HG03571 (cell line): ENCODE measurements around the gene PDGFD.

Source experiments
- ATAC-seq: cut with Tn5 transposase; IDR thresholded peaks from one replicate; pipeline ENCODE4 v1.9.1; 2021; ENCODE audit not compliant: unreplicated experiment

PDGFD gene

DNA sequence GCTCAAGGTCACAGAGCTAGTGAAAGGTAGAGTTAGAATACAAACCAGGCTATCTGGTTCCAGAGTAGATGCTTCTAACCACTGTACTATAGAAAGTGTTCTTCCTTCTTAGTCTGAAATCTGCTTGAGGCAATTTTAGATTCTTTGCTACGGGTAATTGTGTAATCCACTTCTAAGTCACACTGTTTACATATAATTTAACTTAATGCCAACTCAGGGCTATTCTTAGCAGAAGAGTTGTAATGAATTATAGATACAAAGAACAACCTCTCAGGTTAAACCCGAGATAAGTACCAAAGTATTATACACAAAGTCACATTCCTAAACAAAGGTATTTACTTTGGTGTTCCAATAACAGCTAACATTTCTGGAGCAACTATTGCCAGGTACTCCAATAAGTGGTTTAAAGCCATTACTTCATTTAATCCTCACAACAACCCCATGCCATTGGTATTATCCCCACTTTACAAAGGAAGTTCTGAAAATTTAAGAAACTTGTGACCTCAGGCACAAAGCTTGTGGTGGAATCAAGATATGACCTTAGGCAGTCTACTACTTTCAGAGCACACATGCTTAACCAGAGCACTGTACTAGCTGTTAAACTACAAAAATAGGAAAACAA, 158.6 kb downstream of the PDGFD start:
- no peak for ATAC-seq

DNA sequence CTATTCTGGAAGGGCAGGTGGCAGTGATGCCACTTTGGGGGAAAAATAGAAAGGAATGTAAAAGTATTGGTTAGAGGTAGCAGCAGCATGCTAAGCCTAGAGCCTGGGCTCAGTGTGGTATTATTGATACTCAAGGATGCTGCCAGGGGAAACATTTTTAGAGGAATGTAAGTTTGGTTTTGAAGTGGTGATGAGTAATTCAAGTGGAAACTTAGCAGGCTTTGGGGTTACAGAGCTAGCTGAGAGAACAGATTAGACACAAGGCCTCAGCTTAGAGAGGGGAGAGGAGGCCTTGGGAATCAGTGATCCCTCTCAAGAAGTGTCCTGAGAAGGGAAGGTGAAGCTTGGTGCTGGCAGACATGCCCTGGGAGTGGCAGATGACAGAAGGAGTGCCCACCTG, 160.5 kb downstream of the PDGFD start:
- no peak for ATAC-seq

DNA sequence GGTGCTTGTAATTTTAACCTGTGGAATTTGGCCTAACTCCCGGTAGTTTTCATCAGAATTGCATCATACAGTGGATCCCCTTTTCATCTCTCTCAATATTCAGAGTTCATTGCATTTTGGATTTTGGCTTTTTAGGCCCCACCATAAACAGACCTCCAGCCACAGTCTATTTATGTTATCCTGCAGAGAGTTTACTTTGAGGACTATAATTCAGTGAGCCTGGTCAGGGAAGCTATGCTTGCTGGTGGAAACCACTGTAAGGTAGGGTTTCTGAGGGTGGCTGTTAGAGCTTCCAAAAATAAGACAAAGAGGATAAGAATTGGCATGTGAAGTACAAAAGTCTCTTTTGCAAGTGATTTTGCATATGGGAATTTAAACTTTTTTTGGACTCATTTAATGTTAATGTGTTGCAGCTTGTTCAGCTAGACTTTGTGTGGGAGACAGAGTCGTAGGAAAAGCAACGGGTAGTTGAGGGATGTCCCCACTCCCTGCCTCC, 162.3 kb downstream of the PDGFD start:
- ATAC-seq, result no peak

DNA sequence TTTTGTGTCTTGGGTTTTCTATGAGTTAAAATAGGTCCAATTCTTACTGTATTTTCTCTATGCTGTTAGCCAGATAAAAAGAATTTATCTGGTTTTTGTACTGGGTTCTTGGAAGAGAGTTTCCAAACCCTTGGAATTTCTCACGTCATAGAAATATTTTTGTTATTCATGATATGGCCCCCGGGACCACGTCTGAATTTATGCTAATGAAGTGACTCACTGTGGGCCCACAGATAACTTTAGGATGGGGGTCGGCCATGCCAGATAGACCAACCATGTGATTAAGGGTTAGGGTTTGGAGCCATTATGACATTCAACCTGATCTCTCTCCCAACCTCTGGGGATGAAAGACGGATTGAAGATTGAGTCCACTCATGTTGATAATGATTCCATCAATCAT, 163.1 kb downstream of the PDGFD start:
- no peak for ATAC-seq

DNA sequence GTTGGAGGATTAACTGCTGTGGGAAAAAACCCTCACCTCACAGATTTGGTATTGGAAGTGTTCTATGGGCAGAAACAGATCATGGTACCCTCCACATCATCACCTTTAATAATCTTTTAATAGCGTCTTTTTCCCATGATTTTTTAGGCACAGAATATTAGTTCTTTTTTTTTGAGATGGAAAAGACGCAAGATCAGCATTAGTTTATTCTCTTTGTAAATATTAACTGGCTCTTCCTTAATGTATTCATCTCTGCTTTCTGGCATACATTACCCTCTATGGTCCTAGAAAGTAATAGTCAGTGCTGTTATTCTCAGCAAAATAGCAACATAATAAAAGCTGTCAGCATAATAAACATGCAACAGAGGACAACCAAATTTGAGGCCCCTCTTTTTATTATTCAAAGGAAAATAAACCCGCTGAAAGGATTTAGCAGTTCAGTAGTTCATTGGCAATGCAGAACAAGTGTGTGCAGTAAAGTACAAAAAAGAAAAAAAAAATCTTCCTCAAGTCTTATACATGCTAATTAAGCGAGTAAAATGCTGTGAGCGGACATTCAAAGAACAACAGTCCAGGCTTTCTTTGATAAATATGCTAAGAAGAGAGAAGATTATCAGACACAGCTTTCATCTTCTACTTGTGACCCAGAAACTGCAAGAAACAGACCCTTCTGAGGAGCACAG, 165.0 kb downstream of the PDGFD start:
- no peak for ATAC-seq

DNA sequence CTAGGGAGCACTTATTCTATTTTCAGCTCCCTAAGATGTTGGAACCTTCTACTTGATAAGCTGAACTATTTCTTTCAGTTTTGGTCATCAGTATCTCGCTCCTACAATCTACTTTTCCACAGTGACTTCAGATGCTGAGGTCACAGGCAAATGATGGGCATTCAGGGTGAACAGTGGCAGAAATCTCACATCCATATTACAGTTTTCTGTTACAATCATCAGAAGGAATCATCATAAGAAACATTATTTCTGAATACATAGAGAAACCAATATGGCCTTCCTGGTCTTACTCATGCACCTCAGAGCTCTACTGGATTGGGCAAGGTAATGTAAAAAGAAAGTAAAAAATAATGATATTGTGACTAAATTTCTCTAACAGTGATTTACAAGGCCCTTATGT, 166.9 kb downstream of the PDGFD start:
- no peak for ATAC-seq

DNA sequence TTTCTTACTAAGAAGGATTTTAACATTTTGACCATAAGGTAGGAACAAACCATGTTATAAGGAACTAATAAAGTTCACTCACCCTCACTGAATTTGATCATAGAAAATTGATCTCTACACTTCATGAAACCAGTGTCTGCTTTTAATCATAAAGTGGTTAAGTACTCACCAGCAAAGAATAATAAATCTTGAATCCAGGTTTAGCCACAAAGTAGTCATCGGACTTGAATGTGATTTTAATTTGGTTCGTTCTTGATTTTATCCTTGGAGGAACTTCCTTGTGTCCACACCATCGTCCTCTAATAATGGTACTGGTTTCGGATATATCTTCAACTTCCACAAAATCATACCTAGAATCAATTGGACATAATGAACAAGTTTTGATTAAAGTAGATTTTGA, 168.1 kb downstream of the PDGFD start:
- ATAC-seq, result no peak

DNA sequence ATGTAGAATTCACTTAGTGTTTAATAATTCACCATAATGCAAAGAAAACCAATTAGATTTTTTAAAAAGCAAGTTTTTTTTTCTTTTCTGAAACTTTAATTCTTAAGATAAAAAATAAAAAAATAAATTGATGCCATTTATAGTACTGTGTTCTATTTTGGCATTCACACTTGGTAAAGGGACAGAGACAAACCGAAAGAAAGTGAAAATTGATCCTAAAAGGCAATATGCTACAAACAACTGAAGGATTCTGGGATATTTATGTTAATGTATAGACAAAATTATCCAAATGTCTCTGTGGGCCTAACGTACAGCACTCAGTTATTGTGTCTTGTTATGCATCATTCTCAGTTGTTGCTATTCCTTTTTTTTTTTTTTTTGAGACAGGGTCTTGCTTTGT, 169.4 kb downstream of the PDGFD start:
- ATAC-seq, result no peak

DNA sequence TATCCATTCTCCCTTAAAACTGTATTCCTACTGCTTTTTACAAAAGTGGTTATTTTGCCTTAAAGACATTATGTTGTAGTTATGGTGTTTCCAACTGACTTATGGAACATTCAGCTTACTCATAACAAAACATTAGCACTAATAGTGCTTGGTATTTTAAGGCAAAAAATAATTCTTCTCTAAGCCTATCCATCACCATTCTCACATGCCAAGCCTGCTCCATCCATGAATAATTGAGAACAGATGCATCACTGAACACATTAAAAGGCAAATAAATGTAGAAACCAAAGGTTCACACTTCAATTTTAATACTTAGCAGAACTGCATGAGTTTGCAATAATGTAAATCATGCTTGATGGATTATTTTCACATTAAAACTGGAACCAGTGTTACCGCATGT, 169.9 kb downstream of the PDGFD start:
- no peak for ATAC-seq

DNA sequence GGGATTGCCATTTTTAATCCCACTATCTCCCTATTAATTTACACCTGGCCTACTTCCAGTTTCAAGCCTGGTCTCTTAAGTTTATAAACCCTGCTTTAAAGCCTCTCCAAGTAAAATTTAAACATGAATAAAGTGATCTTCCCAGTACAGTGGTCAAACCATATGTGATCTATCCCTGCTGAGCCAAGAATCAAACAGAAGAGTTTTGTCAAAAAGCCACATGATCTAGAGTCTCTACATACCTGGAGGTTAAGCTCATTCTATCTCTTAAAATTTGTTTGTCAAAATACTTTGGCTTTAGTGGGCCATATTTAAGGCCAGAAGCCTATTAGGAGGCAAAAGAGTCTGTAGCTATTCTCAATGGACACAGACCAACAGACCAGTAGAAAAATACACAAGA, 170.4 kb downstream of the PDGFD start:
- no peak for ATAC-seq

DNA sequence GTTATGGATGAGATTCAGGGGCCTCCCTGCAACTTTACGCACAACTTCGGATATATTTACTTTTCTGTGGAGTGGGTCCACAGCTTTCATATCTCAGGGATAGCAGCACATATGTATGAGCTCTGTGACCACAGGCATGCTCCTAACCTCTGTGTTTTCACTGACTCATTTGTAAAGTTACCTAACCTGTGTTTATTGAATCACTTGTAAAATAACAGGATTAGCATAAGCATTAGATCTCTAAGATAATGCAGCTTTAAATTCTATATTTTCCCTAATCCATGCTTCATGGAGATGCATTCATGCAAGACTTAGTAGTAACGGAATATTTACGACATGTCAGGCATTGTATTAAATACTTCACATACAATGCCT, 175.4 kb downstream of the PDGFD start:
- no peak for ATAC-seq

DNA sequence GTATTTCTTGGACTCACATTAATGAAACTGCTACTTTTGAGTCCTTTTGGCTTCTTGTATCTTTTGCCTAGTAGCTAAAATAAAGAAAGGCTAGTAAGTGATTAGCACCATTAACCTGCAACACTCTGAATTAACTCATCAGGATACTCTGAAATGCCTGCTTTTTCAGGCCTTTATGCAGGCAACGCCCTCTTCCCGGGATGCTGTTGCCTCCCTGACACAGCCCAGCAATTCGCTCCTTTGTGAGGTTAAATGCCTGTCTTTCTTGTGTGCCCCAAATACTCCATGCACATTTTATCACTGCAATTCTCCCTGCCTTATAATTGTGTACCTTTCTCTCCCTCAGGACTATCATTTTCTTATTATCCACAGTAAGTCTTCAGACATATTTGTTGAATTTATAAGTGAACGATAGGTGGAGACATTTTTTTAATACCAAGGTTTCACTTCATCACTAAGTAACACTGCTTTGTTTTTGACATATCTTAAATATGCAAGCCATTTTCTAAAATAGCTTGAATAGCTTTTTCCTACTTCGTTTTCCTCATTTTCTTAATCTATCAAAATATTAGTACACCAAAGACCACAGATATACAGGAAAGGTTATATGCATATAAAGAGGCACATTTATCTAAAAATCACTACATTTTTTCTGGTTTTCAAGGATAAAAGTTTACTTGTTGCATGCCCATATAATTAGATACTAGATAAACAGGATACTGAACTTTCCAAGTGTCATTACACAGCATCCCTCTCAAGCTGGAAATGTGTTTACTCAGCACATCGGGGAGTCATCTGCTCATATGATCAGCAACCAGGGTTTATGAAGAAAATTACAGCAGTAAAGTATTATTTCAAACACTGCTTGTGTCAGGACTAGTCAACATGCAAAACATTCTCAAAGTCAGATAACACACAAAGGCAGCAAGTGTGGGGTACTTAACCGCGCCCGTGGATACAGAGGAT, 176.0 kb downstream of the PDGFD start:
- no peak for ATAC-seq

DNA sequence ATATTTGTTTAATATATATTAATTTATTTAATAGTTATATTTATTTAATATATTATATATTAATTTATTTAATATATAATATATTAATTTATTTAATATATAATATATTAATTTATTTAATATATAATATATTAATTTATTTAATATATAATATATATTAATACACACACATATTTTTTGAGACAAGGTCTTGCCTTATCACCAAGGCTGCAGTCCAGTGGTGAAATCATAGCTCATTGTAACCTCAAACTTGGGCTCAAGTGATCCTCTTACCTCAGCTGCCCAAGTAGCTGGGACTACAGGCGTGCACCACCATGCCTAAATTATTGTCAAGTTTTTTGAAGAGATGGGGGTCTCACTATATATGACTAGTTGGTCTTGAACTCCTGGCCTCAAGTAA, 178.9 kb downstream of the PDGFD start:
- no peak for ATAC-seq

DNA sequence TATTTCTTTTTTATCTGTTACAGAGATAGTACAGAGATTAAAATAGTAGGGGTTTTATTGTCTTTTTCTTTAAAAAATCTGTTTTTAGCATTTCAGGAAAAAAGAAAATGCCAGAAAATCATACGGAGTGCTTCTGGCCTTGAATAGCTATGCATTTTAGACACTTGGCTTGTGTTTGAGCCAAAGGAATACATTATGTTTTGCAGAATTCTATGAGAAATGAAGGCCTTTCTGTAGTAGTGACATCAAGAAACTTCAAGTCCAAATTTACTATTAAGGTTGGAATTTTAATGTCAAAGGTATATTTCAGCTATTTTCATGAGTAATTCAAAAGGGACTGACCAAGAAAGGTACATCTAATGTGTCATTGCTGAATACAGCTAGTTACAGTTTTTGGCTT, 183.8 kb downstream of the PDGFD start:
- no peak for ATAC-seq

DNA sequence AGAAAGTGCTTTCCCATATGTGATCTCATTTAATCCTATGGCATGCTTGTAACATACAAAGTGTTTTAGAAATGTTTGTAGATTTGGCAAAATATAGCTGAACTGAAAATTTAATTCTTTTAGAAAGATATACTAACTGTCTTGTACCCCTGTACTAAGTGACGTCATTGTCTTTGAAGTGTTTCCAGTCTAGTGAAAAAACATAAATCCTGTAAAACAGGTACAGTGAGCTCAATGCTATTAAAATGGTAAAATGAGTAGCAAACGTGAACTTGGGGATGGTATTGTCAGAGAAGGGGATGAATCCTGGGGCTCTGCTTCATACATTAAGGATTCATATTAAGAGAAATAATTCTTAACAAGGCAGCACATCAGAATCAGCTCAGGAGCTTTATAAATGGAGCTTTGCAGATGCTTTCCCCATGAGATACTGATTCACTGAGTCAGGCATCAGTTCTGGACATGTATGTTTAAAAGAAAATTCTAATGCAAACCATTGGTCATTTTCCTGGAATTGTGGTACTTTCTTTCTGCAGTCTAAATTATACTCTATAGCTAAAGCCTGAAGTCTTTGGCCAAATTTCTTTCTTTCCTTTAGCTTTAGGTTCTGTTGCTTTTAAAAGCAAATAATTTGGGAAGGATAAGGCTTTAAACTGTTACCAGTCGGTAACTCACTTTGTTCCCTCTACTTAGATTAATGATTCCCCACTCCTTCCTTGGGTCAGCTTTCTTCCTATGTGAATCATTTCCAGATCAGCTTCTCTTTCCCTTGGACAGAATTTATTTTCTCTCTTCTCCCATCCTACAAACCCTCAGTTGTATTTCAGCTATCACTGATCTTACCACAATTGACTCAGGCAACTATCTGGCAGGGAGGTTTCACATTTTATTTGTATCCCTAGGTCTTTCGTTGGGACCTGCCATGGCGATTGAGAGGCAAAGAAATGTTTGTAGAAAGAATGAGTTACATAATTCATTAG, 185.0 kb downstream of the PDGFD start:
- ATAC-seq, result no peak

DNA sequence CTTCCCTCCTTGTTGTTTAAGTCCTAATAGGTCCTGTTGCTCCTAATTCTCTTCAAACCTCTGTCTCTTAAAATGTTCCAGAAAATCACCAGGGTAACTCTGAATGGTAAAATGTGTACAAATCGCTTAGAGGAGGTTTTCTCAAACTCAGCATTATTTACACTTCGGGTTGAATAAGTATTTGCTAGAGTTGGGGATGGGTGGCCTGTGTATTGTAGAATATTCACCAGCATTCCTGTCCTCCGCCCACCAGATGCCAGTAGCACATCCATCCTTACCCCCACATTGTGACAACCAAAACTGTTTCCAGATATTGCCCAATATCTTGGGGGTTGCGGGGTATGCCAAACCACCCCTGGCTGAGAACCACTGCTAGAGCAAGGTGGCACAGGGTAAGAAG, 191.9 kb downstream of the PDGFD start:
- ATAC-seq, result no peak

DNA sequence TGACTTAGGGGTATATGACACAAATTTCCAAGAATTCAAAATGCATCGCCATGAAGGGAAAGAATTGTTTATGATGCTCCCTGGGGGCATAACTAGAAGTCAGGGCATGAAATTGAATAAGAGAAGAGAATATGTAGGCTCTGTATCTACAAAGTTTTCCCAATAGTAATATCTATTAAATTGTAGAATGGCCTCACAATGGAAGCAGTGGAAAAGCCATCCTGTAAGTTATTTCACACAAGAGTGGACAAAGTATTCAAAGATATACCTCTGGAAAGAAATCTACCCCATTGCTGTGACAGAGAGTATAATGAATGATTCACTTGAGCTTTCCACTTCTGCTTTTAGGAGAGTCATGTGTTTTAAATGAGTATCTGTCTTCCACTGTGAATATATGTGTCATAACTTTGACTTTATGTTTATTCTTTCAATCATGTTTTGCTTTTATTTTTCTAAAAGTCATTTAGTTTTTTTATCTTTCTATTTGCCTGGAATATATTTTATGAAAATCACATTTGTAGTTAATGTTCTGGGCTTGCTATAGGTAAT, 193.2 kb downstream of the PDGFD start:
- ATAC-seq, result peak; percentile 90

DNA sequence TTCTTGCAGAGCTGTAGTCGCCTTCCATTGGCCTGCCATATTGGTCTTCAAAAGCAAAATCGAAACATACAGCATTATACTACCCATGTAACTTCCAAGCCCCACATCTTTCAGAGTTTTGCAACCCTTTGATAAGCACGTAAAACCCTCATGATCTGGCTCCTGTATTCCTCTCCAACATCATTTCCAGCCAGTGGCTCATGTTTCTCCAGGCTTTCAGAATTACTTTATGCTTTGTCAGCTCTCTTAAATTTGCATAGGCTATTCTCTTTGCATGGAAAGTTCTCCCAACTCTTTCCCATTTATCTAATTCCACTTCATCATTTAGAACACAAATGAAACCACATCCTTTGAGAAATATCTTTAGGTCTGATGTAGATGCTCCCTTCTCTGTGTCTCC, 195.3 kb downstream of the PDGFD start:
- no peak for ATAC-seq

DNA sequence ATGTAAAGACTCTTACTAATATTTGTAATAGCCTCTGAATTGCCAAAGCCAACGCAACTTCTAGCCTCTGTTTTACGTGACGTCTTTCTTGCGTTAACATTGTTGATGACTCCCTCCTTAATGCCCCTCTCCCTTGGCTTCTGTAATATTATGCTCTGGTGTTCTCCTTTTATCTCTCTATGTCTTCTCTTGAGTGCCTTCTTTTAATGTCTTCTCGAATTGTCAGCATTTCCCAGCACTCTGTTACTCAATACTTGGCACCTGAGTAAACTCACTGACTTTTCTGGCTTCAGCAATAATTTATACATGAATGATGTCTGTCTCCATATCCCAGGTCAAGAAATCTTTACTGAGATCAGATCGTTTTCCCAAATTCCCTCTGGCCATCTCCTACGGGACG, 196.0 kb downstream of the PDGFD start:
- no peak for ATAC-seq

DNA sequence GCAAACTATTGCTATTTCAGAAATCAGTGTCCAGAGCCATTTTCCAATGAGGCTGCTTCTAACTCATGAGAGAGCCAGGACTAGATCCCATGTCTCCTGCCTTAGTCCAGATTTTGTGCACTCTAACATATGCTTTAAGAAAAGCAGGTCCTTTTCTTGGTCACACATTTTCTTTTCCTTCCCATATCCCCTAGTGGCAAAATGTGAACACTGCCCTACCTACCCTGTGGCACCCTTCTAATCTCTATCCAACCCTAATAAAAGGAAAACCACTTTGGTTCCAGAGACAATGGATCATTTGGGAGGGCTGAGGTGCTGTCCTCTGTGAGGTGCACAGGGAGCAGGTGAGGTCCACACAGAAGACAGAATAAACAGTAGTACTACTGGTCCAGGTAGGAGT, 199.6 kb downstream of the PDGFD start:
- ATAC-seq, result no peak
